CMK (cell line): ENCODE data around the gene LCE1D.

Source experiments
- DNase-seq: peaks from one replicate; pipeline ENCODE4 v3.0.0-alpha.2; 2010; ENCODE audit warnings: low read depth

The LCE1D gene, protein sequence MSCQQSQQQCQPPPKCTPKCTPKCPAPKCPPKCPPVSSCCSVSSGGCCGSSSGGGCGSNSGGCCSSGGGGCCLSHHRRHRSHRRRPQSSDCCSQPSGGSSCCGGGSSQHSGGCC

DNA sequence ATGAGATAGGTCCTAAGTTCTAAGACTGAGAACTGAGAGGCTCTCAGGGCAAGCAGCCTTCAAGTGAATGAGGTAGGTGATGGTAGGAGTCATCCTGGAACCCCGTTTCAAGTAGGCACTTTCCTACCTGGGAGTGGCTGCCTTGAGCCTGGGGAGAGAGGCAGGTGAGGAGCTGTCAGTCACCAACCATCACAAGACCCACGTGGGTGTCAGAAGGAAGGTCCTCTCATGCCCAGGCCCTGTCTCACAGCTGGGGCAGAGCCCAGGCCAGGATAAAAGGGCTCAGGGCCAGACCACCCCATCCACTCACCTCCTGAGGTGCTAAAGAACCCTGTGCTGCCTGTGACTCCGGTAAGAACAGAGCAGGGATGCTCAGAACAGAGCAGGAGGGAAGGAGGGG is at the start of gene LCE1D:
Gene LCE1D (plus strand): TSS at position 301 of the 400 bp plus-strand sequence. CDS start 1,074 bp downstream, outside the sequence.
- no peak for DNase-seq

DNA sequence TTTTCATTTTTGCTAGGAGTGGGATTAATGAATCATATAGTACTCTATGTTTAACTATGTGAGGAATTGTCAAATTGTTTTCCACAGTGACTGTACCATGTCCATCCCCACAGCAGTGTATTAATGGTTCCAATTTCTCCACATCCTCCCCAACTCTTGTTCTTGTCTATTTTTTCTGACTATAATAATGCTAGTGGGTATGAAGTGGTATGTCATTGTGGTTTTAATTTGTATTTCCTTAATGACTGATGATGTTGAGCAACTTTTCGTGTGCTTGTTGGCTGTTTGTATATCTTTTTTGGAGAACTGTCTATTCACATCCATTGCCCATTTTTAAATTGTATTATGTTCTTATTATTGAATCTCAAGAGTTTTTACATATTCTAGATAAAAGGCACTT is 48.7 kb upstream of the LCE1D start:
- DNase-seq, result no peak

DNA sequence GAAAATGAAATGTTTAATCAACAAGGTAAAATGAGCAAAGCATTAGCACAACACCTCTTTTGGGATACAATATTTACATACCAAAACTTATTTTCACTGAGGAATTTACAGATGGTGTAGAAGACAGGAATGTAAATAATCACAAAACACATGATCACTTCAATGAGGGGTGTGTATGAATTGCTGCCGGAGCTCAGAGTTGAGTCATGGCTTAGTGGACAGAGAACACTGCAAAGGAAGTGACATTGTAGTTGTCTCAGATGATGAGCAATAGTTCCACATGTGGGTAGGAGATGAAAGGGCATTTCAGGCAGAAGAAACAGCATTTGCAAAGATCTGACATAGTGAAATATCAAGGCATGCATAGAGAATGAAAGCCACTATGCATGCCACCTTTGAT is 44.3 kb upstream of the LCE1D start:
- DNase-seq, result no peak

DNA sequence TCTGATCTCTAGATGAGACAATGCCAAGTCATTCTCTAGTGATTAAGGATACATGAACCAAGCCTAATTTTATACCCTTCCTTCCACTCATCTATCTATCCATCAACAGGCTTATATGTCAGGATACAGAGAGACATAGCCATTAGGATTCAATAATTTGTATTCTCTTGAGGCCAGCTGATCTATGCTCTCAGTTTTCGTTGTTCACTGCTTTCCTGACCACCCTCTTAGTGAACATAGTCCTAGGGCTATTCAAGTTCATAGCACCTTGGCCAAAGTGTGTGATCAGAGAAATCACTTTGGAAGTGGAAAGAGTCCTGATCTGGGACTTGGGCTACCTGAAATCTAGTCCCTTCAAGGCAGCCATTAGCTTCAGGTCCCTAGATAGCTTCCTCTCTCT is 42.9 kb upstream of the LCE1D start:
- DNase-seq, result no peak

DNA sequence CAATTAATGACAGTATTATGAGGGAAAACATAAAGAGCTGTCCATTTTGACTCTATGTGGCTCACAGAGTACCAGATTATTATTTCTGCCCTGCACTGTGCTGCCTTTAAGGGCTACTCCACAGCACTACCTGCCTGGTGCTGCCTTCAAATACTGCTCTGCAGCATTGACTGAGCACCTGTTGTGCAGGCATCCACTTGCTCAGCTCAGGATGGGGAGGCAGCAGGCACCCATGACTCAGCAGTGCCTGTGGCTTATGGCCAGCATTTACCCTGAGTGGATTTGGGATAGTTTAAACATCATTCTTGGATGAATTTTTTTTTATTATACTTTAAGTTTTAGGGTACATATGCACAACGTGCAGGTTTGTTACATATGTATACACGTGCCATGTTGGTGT is 39.6 kb upstream of the LCE1D start:
- no peak for DNase-seq

DNA sequence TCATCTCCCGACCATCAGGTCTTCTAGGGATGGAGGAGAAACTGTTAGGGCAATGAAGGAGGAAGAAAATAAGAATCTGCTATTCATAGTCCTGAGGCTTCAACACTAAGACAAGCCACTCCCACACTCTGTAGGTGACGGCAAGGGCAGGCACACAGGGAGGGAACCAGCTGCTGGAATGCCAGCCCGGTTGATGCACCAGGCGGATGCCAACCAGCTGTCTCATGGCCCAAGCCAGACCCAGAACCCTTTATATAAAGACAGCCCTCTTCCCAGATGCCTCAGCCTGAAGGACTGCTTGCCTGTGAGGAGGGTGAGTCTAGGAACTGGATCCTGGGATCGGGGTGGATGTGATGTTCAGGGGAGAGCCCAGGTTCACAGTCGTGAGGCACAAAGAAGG is 38.8 kb upstream of the LCE1D start, which contains the start of gene KPRP:
Gene KPRP (plus strand): TSS at position 279 of the 400 bp plus-strand sequence. CDS start 1,564 bp downstream, outside the sequence.
- no peak for DNase-seq

DNA sequence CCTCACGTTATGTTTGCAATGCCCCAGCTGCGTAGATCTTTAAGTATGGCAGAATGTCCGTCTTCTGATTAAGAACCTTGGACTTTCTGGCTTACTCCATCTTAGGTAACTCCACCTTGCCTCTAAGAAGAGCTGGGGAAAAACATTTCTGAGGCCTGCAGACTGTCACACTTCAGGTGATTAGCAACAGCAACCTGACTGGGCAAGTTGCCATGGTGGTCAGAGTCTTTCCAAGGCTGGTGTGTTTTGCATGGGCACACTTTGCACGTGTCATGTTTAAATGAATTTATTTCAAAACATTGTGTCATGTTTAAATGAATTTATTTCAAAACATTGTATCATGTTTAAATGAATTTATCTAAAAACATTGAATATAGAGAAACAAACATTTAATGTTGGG is 37.9 kb upstream of the LCE1D start:
- DNase-seq, result no peak

DNA sequence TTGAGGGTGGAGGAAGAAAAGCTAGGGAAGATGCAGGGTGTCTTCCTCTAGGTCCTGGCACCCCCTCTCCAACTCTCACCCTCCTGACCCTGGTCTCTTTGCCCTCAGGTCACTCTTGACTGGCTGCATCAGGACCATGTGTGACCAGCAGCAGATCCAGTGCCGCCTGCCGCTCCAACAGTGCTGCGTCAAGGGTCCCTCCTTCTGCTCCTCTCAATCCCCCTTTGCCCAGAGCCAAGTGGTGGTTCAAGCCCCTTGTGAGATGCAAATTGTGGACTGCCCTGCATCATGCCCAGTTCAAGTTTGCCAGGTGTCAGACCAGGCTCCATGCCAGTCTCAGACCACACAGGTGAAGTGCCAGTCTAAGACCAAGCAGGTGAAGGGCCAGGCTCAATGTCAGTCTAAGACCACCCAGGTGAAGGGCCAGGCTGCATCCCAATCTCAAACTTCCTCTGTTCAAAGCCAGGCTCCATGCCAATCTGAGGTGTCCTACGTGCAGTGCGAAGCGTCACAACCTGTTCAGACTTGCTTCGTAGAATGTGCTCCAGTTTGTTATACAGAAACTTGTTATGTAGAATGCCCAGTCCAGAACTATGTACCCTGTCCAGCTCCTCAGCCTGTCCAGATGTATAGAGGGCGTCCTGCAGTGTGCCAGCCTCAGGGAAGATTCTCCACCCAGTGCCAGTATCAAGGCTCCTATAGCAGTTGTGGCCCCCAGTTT is 36.9 kb upstream of the LCE1D start:
- DNase-seq, result no peak

DNA sequence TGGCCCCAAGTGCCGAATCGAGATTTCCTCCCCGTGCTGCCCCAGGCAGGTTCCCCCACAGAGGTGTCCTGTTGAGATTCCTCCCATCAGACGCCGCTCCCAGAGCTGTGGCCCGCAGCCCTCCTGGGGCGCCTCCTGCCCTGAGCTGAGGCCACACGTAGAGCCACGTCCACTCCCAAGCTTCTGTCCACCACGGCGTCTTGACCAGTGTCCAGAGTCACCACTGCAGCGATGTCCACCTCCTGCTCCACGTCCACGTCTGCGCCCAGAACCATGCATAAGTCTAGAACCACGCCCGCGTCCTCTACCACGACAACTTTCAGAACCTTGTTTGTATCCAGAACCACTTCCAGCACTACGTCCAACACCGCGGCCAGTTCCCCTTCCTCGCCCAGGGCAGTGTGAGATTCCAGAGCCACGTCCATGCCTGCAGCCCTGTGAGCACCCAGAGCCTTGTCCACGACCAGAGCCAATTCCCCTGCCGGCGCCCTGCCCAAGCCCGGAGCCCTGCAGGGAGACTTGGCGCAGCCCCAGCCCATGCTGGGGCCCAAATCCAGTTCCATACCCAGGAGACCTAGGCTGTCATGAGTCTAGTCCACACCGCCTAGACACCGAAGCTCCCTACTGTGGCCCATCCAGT is 35.9 kb upstream of the LCE1D start:
- no peak for DNase-seq

DNA sequence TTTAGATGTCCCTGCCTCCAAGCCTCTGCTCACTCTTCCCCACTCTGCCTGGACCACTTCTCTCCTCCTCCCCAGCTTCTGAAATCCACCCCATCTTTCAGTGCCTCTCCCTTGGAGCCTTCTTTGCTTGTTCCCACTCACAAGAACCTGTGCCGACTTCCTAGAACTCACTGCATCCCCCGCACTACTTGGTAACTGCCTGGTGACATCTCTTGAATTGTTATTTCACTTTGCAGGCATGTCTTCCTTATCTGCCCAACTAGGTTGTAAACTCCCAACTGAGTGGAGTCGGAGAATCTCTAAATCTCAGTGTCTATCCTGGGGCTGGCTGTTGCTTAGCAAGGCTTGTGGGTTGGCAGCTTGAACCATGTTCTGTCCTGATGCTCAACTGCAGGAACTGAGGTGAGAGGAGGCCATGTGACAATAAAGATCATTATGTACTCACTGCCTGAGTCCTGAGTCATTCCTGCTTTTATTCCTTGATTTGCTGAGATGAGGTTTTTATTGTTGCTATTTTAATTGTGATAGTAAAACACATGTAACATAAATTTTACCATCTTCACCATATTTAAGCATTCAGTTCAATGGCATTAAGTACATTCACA is 34.8 kb upstream of the LCE1D start:
- no peak for DNase-seq

DNA sequence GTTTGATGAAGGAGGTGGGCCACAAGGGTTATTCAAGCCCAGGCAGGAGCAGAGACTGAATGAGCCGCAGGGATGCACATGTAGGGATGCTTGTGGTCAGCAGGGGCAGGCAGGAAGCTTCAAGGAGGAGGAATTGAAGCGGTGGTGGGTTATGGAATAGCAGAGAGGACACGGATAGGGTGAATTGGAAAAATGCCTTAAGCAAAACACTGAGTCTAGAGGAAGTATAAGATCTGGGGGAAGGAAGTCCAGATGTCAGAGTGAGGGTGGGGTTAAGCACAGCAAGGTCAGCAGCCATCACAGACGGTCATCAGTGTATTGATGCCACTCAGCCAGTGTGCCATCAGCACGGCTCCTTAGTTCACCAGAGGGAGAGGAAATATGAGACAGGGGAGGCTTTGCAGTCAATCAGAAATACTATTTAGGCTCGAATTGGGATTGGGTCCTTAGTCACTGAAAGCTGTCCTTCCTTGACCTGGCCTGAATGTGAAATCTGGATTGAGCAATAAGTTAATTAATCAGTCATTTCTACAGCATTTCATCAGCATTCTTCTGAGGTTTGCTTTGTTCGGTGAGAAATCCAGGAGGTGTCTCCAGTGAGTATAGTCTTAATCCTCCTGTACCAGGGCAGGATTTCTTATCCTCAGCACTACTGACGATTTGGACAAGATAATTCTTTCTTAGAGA is 27.5 kb upstream of the LCE1D start:
- no peak for DNase-seq

DNA sequence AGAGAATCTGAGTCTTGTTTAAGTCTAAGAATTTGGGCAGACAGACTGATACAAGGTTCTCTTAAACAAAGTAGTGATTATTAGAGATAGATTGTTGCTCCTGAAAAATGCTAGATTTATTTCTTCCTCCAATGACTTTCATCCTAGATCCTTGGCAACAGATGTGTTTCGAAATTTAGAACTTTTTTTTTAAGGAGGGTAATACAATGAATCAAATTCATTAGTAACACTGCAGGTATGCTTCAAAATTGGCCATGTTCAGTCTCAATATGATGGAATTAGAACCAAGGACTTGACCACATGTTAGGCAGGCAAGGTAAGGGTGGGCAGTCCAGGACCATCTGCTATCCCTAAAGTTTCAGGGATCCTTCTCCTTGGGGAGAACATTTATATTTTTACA is 26.1 kb upstream of the LCE1D start:
- no peak for DNase-seq

DNA sequence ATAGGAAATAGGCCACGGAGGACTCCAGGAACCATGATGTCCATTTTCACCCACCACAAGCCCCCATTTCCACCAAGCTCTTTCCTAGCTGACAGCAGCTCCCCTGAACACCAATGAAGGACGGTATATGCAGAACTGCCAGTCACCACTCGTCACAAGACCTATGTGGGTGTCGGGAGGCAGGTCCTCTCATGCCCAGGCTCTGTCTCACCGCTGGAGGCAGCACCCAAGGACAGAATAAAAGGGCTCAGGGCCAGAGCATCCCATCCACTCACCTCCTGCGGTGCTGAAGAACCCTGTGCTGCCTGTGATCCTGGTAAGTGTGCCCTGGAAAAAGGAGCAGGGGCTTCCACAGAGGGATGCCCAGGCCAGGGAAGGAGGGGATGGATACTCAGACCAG is 21.6 kb upstream of the LCE1D start, which contains the start of gene LCE1F:
Gene LCE1F (plus strand): TSS at position 266 of the 400 bp plus-strand sequence. CDS start 1,232 bp downstream, outside the sequence.
- DNase-seq, result no peak

DNA sequence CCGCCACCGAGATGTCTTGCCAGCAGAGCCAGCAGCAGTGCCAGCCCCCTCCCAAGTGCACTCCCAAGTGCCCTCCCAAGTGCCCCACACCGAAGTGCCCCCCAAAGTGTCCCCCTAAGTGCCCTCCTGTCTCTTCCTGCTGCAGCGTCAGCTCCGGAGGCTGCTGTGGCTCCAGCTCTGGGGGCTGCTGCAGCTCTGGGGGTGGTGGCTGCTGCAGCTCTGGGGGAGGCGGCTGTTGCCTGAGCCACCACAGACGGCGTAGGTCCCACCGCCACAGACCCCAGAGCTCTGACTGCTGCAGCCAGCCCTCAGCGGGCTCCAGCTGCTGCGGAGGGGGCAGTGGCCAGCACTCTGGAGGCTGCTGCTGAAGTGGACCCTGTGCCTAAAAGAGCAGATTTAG is 20.2 kb upstream of the LCE1D start:
- DNase-seq, result no peak

DNA sequence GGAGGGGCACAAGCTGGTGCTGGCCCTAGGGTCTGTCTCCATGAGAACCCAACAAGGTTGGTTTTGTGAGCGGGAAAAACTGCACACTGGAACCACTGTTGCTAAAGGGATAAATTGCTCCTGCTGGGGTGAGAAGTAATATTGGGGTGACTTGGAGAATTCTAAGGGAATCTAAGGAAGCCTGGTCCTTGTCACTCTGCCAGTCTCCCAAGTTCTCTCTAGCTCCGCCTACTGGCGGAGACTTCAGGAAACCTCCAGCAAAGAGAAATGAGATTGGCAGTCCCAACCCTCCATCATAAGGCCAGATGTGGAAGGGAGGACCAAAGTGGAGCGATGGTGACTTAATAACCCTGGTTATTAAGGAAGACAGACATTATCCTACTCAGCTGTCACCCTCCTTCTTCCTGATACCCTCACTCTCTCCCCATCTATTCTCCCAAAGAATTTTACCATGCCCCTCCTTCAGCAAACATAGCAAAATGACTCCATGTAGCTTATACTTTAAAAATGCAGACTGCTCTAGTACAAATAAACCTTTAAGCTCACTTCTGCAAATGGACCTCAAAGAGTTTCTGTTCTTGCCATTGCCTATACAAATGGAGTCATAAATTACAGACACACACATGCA is 18.9 kb upstream of the LCE1D start:
- no peak for DNase-seq

DNA sequence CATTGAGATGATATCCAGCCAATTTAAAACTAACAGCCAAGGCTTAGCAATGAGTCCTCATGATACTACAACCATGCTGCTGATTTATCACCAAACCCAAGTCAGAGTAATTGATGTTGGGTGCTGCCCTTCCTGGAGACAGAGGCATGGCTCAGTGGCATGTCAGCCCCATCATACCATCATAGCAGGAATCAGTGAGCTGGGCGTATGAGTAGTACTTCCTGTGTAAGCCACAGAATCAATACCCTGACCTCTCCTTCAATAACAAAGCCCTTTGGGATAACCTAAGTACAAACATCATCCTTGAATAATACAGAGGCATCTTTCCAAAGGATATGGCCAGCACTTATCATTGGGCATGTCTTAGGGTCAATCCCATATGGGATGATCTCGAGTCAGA is 13.4 kb upstream of the LCE1D start:
- DNase-seq, result no peak

DNA sequence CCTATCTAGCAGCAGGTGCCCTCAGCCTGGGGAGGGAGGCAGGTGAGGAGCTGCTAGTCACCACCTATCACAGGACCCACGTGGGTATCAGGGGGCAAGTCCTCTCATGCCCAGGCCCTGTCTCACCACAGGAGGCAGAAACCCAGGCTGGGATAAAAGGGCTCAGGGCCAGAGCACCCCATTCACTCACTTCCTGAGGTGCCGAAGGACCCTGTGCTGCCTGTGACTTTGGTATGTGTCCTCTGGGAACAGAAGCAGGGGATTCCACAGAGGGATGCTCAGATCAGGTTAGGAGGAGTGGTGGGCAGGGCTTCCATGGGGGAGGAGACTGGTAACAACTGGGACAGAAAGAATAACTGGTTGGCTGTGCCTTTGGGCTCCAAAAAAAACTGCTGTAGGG is 10.4 kb upstream of the LCE1D start, which contains the start of gene LCE1E:
Gene LCE1E (plus strand): TSS at position 181 of the 400 bp plus-strand sequence. CDS start 1,043 bp downstream, outside the sequence.
- DNase-seq, result no peak

DNA sequence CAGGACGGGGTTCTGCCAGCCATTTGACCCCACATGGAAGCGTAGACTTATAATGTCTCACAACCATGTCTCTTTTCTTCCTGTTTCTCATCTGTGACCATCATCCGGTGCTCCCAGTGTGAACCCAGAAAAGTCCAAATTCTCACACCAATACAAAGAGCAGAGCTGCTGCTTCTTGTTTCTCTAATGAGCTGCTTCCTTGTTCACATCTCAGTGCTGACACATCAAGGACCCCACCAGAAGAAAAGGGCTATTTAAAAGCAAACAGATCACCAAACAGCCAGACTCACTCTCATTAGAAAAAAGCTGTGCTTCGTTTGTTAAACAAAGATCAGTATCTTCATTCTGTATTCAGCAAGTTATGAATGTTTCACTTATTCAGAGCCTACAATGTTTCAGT is 835 bp upstream of the LCE1D start:
- DNase-seq, result no peak

DNA sequence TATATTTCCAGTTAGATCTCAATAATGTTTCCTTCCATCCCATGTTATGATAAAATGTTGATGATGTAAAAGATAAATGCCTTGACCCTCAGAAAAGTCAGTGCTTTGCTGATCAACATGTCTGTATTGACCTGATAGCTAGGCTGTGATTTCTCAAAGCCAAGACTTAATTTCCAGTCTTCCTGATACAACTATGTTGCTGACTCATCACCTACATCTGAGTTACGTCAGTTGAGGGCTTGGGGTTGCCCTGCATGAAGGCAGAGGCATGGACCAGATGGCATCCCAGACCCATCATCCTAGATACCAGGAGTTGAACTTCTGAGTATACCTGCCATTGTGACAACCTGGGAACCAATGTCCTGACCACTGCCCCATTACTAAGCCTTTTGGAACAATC is 4.8 kb downstream of the LCE1D start:
- no peak for DNase-seq

DNA sequence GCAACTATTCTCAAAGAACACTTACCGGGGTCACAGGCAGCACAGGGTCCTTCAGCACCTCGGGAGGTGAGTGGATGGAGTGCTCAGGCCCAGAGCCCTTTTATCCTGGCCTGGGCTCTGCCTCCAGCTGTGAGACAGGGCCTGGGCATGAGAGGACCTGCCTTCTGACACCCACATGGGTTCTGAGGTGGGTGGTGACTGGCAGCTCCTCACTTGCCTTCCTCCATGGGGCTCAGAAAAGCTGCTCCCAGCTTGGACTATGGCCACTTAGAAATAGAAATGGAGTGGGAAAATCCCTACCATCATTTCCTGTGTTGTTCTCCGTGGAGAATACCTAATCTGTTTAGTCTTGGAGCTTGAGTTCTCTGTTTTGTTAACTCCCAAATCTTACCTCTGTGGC is 10.1 kb downstream of the LCE1D start, which contains the start of gene LCE1C:
Gene LCE1C (minus strand): TSS at position 76 of the 400 bp plus-strand sequence. CDS start 1,173 bp downstream, outside the sequence.
- no peak for DNase-seq

DNA sequence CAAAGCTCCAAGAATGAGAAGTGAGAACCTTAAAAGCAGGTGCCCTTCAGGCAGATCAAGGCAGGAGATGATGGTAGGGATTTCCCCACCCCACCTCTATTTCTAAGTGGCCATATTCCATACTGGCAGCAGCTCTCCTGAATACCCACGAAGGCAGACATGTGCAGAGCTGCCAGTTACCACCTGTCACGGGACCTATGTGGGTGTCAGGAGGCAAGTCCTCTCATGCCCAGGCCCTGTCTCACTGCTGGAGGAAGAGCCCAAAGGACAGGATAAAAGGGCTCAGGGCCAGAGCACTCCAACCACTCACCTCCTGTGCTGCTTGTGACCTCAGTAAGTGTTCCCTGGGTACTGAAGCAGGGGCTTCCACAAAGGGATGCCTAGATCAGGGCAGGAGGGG is 14.5 kb downstream of the LCE1D start:
- DNase-seq, result no peak

DNA sequence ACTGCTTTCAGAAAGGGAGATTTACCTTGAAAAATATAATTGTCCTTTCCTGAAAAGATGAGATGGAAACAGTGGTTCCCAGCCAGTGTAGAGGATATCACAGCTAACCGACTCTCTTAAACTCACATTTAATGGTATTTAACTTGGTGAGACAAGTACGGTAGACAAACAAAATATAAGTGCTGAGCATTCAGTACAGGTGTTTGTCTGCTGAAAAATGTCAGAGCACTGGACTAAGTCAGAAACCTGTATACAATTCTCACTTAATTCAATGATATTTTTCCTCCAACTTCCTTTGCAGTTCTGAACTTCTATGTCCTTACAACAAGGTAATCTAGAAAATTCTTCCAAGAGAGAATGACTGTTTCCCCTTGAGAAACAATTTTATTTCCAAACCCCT is 15.2 kb downstream of the LCE1D start, which contains the start of gene LCE1B:
Gene LCE1B (plus strand): TSS at position 301 of the 400 bp plus-strand sequence. CDS start 476 bp downstream, outside the sequence.
- no peak for DNase-seq
